ENCODE results near the gene MUC22.
"Not testable (repeated sequence)": the region's sequence is repeated elsewhere in the genome, so short reads cannot be mapped to it uniquely, and the experiment has no call there.

Gene MUC22

DNA sequence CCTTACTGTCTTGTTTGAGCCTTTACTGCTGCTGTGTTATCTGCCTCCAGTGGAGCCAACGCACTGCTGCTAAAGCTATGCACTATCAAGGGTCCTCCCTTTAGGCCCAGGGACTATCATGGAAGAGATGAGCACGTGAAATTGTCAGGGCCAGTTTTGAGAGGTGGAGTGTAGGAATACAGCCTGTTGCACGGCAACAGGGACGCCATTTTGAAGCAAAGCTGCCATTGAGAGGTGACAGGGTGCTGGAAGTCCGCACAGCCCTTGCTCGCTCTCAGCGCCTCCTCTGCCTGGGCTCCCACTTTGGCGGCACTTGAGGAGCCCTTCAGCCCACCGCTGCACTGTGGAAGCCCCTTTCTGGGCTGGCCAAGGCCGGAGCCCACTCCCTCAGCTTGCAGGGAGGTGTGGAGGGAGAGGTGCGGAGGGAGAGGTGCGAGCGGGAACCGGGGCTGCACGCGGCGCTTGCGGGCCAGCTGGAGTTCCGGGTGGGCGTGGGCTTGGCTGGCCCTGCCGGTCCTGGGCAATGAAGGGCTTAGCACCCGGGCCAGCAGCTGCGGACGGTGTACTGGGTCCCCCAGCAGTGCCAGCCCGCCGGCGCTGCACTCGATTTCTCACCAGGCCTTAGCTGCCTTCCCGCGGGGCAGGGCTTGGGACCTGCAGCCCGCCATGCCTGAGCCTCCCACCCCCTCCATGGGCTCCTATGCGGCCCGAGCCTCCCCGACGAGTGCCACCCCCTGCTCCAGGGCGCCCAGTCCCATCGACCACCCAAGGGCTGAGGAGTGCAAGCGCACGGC lies 10.0 kb upstream of the MUC22 start:
- DNase-seq: not testable (repeated sequence)

GRCh38 chr6:31001281-31001888 lies 8.9 kb upstream of the MUC22 start:
- DNase-seq: no peak

GRCh38 chr6:31002471-31002870 lies 7.8 kb upstream of the MUC22 start:
- no peak for DNase-seq

- no peak for DNase-seq
Observed at GRCh38 chr6:31004794-31005193, 5.5 kb upstream of the MUC22 start.

DNA sequence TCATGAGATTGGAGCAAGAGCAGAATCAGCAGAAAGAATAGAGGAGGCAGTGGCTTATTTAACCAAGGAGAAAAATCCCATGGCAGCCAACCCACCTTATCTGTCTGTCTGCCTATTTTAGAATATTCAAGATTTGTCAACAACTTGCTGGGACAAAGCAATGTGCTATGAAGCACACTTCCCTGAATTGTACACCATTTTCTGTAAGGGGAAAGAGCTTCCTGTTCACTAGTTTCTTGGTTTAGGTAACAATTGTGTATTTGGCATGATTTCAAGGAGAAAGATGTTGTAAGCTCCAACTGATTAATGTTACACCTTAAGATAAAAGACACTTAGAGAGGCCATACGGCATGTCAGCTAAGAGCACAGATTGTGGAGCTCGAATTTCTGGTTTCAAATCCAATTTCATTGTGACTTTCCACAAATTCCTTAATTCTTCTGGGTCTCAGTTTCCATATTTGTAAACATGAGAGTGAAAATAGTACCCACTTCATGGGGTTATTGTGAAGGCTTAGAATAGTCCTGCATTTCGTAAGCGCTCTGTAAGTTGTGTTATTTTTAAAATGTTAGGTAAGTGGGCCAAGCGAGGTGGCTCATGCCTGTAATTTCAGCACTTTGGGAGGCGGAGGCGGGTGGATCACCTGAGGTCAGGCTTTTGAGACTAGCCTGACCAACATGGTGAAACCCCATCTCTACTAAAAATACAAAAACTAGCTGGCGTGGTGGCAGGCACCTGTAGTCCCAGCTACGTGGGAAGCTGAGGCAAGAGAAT lies 4.8 kb upstream of the MUC22 start:
- DNase-seq: no peak

GRCh38 chr6:31007694-31008093 lies 2.6 kb upstream of the MUC22 start:
- no peak for DNase-seq

- DNase-seq: no peak
Observed at GRCh38 chr6:31008165-31008564, 2.1 kb upstream of the MUC22 start.

- no peak for DNase-seq
Observed at GRCh38 chr6:31009731-31010130, 543 bp upstream of the MUC22 start.

GRCh38 chr6:31011153-31011552 lies 879 bp downstream of the MUC22 start:
- no peak for DNase-seq

DNA sequence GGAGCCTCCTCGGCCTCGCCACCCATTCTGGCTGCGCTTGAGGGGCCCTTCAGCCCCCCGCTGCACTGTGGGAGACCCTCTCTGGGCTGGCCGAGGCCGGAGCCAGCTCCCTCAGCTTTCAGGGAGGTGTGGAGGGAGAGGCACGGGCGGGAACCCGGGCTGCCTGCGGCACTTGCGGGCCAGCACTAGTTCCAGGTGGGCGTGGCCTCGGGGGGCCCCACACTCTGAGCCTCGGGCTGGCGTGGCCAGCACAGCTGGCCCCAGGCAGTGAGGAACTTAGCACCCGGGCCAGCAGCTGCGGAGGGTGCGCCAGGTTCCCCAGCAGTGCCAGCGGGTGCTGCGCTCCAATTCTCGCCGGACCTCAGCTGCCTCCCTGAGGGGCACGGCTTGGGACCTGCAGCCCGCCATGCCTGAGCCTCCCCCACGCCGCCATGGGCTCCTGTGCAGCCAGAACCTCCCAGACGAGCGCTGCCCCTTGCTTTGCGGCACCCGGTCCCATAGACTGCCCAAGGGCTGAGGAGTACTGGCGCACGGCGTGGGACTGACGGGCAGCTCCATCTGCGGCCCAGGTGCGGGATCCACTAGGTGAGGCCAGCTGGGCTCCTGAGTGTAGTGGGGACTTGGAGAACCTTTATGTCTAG lies 6.5 kb downstream of the MUC22 start:
- no peak for DNase-seq

- not testable (repeated sequence) for DNase-seq
Observed at GRCh38 chr6:31017436-31017835, 7.2 kb downstream of the MUC22 start.

- no peak for DNase-seq
Observed at GRCh38 chr6:31020057-31020456, 9.8 kb downstream of the MUC22 start.

DNA sequence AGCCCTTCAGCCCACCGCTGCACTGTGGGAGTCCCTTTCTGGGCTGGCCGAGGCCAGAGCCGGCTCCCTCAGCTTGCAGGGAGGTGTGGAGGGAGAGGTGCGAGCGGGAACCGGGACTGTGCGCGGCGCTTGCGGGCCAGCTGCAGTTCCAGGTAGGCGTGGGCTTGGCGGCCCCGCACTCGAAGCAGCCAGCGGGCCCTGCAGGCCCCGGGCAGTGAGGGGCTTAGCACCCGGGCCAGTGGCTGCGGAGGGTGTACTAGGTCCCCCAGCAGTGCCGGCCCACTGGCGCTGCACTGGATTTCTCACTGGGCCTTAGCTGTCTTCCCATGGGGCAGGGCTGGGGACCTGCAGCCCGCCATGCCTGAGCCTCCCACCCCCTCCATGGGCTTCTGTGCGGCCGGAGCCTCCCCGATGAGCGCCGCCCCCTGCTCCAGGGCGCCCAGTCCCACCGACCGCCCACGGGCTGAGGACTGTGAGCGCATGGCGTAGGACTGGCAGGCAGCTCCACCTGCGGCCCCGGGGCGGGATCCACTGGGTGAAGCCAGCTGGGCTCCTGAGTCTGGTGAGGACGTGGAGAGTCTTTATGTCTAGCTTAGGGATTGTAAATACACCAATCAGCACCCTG lies 10.5 kb downstream of the MUC22 start:
- DNase-seq: not testable (repeated sequence)

- DNase-seq: not testable (repeated sequence)
Observed at GRCh38 chr6:31021705-31022531, 11.6 kb downstream of the MUC22 start.

DNA sequence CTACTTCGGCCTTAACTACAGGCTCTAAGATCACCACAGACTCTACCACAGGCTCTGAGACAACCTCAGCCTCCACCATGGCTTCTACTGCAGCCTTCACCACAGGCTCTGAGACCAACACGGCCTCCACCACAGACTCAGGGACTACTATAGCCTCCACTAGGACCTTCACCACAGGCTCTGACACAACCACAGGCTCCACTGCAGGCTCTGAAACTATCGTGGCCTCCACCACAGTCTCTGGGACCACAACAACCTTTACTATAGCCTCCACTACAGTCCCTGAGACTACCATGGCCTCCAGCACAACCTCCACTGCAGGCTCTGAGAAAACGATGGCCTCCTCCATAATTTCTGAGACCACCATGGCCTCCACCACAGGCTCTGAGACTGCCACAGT lies 15.3 kb downstream of the MUC22 start:
- no peak for DNase-seq

- DNase-seq: no peak
Observed at GRCh38 chr6:31031095-31031494, 20.8 kb downstream of the MUC22 start.

DNA sequence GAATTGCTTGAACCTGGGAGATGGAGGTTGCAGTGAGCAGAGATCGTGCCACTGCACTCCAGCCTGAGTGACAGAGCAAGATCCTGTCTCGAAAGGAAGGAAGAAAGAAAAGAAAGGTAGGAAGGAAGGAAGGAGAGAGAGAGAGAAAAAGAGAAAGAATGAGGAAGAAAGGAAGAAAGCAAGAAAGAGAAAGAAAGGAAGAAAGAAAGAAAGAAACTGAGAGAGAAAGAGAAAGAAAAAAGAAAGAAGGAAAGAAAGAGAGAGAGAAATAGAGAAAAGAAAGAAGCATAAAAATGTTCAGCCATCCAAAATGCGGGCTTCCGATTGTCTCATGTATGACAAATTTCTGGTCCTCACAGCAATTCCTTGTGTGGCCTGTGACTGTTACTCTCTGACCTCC lies 22.8 kb downstream of the MUC22 start:
- DNase-seq: no peak

GRCh38 chr6:31035862-31036497 lies 25.7 kb downstream of the MUC22 start:
- no peak for DNase-seq

DNA sequence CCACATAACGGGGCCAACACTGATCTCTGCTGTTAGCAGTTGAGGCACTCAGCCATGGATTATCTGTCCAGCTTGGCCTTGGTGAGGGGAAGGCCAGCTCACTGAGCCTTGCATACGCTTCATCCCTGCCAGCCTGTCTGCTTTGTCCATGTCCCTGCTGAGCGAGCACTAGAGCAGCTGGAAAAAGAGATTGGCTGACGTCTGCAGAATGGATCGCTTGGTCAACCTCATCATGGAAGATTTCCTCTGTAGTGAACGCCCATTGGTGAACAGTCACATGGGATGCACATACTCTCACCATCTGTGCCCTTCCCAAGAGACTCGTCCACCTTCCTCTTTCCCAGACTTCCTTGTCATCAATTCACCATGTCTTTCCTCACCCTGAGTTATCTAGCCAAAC lies 26.9 kb downstream of the MUC22 start:
- no peak for DNase-seq

DNA sequence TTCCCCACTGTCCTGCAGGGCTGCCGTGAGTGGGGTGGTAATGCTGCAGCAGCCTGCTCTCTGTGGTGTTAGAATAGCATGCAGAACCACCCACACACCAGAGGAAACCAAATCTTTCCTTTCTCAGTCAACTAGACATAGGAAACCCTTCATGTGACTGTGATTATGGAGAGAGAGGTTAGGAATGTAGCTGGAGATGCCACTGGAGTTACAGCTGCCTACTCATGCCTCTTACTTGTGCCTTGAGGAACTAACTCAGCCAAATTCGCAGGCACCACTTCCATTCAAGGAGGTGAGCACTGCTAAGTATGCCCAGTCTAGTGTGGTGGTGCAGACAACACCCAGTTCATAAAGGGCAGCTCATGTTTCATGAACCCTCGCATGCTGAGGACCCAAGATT lies 27.4 kb downstream of the MUC22 start:
- no peak for DNase-seq

GRCh38 chr6:31038559-31038958 lies 28.3 kb downstream of the MUC22 start:
- DNase-seq: no peak

DNA sequence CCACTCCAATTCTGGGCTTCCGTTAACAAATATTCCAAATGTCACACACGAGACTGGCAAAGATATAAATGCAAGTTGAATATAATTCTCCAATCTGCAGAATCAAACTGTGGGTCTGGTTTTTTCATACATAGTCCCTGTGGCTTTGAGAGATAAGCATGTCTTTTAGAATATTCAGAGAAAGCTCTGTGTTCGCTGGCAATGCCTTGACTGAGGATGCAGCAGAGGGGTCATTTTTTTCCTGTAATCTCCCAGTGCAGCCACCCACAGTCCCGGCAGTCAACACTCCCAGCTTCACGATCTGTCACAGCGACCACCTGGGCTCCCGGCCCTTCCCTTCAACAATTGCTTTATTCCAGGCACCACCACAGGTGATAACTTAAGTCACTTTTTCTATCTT lies 30.5 kb downstream of the MUC22 start:
- no peak for DNase-seq

Measured in NCI-H2081 (cell line).